Ishikawa (cell line): Measurements from ENCODE around the gene TNIP1.

Source experiments
- CEBPB ChIP-seq: IDR thresholded peaks from 2 replicates; pipeline ENCODE4 v1.6.1; 2012
- CREB1 ChIP-seq: IDR thresholded peaks from 2 replicates; pipeline ENCODE4 v1.6.1; 2012; ENCODE audit warnings: low read depth
- EGR1 ChIP-seq: IDR thresholded peaks from 2 replicates; pipeline ENCODE4 v1.6.1; 2012
- EP300 ChIP-seq: IDR thresholded peaks from 2 replicates; pipeline ENCODE4 v1.6.1; 2012; ENCODE audit warnings: borderline replicate concordance
- FOXM1 ChIP-seq: IDR thresholded peaks from 2 replicates; pipeline ENCODE4 v1.6.1; 2012; ENCODE audit warnings: low read depth, borderline replicate concordance
- MAX ChIP-seq: IDR thresholded peaks from 2 replicates; pipeline ENCODE4 v1.6.1; 2012
- NFIC ChIP-seq: IDR thresholded peaks from 2 replicates; pipeline ENCODE4 v1.6.1; 2012
- RAD21 ChIP-seq: IDR thresholded peaks from 2 replicates; pipeline ENCODE4 v1.6.1; 2012; ENCODE audit warnings: low read depth
- REST ChIP-seq: IDR thresholded peaks from 2 replicates; pipeline ENCODE4 v1.6.1; 2012; ENCODE audit warnings: low read depth, mild to moderate bottlenecking
- TAF1 ChIP-seq: IDR thresholded peaks from 2 replicates; pipeline ENCODE4 v1.6.1; 2012; ENCODE audit warnings: low read depth, mild to moderate bottlenecking
- TCF12 ChIP-seq: IDR thresholded peaks from 2 replicates; pipeline ENCODE4 v1.6.1; 2012; ENCODE audit warnings: low read depth
- TEAD4 ChIP-seq: IDR thresholded peaks from 2 replicates; pipeline ENCODE4 v1.6.1; 2012
- USF1 ChIP-seq: IDR thresholded peaks from 2 replicates; pipeline ENCODE4 v1.6.1; 2012
- YY1 ChIP-seq: IDR thresholded peaks from 2 replicates; pipeline ENCODE4 v1.6.1; 2012; ENCODE audit warnings: low read depth
- ZBTB7A ChIP-seq: IDR thresholded peaks from 2 replicates; pipeline ENCODE4 v1.6.1; 2012; ENCODE audit warnings: low read depth

Gene TNIP1

GRCh38 chr5:151094030-151094851, 13.4 kb upstream of the TNIP1 start:
- TF ChIP-seq TAF1 (no peak), EP300 (no peak), YY1 (no peak), CEBPB (no peak), RAD21 (no peak), NFIC (no peak), CREB1 (no peak), ZBTB7A (no peak), MAX (no peak), TCF12 (no peak), REST (no peak), USF1 (no peak), EGR1 (no peak), FOXM1 (no peak), TEAD4 (no peak)

GRCh38 chr5:151093476-151093889, 12.6 kb upstream of the TNIP1 start:
- TF ChIP-seq USF1 = no peak
- TF ChIP-seq MAX = no peak
- TF ChIP-seq TEAD4 = no peak
- TF ChIP-seq CEBPB = peak; percentile 39; the same call in 1 of the 2 replicates
- TF ChIP-seq NFIC = no peak

GRCh38 chr5:151092762-151093161, 11.9 kb upstream of the TNIP1 start:
- TF ChIP-seq EP300 (no peak), FOXM1 (no peak), TEAD4 (no peak), TCF12 (no peak)

- TF ChIP-seq EP300 (no peak), ZBTB7A (no peak), USF1 (no peak), FOXM1 (no peak), TCF12 (no peak), NFIC (no peak), CREB1 (no peak), TEAD4 (no peak), EGR1 (no peak), TAF1 (no peak), RAD21 (no peak), YY1 (no peak), REST (no peak), MAX (no peak)
These were observed 8.9 kb upstream of the TNIP1 start for GRCh38 chr5:151089726-151090125.

GRCh38 chr5:151088986-151089385, 8.2 kb upstream of the TNIP1 start:
- TF ChIP-seq TAF1 = no peak
- no peak for TF ChIP-seq USF1
- TF ChIP-seq EGR1 = no peak
- no peak for TF ChIP-seq CEBPB
- TF ChIP-seq NFIC = no peak
- no peak for TF ChIP-seq TEAD4
- no peak for TF ChIP-seq YY1
- TF ChIP-seq REST = no peak
- TF ChIP-seq CREB1 = no peak
- no peak for TF ChIP-seq TCF12
- no peak for TF ChIP-seq EP300
- no peak for TF ChIP-seq MAX
